Calu3 (cell line): Measurements from ENCODE around the gene ADAMTS4. TPM values are rescaled to one million over a fixed set of nuclear protein-coding genes. Genes with fewer than 3 reads are reported as not detected.

Experiments used
- BruUV-seq: library from RNA; stranded (reverse); fragments of 400-500 nt; replicated peaks from 2 replicates; lab custom pipeline; 2021; lab: Mats Ljungman, UMichigan
- CTCF ChIA-PET: fragments of 300-600 bp; sonication (Branson Sonifier 250); formaldehyde crosslinking; loops from one replicate; lab custom pipeline; 2022; ENCODE audit warnings: antibody characterized with exemption; lab: Charles Lee
- DNase-seq: peaks from one replicate; pipeline ENCODE4 v3.0.0; 2022
- H3K27ac Mint-ChIP-seq: one replicate; pipeline ENCODE4 v1.8.0; 2022; ENCODE audit warnings: mixed read lengths; ENCODE audit not compliant: unreplicated experiment
- H3K27me3 Mint-ChIP-seq: one replicate; pipeline ENCODE4 v1.8.0; 2022; ENCODE audit warnings: mixed read lengths; ENCODE audit not compliant: unreplicated experiment
- H3K36me3 Mint-ChIP-seq: one replicate; pipeline ENCODE4 v1.8.0; 2022; ENCODE audit warnings: mild to moderate bottlenecking, moderate library complexity, mixed read lengths; ENCODE audit not compliant: insufficient read depth, unreplicated experiment
- H3K4me1 Mint-ChIP-seq: one replicate; pipeline ENCODE4 v1.8.0; 2022; ENCODE audit warnings: mild to moderate bottlenecking, low read depth, mixed read lengths; ENCODE audit not compliant: unreplicated experiment
- H3K4me3 Mint-ChIP-seq: one replicate; pipeline ENCODE4 v1.8.0; 2022; ENCODE audit warnings: mild to moderate bottlenecking, low read depth, moderate library complexity, mixed read lengths; ENCODE audit not compliant: unreplicated experiment
- H3K9me3 Mint-ChIP-seq: one replicate; pipeline ENCODE4 v1.8.0; 2022; ENCODE audit warnings: low read depth, mixed read lengths; ENCODE audit not compliant: unreplicated experiment
- CTCF ChIP-seq: fragments of 200-600 bp; IDR thresholded peaks from one replicate; pipeline ENCODE4 v1.8.0; 2022; ENCODE audit warnings: antibody characterized with exemption; ENCODE audit not compliant: unreplicated experiment
- intact Hi-C: fragments of 100-400 bp; cut with micrococcal nuclease; formaldehyde crosslinking; loops from one replicate; pipeline ENCODE4 v1.10.0; 2022; ENCODE audit not compliant: unreplicated experiment
- total RNA-seq: library from RNA; stranded (reverse); gene quantifications from 2 replicates; pipeline ENCODE4 v1.2.3, GENCODE V29; 2022

The ADAMTS4 gene
- total RNA-seq, 1 experiment from 2014 or later: not detected

GRCh38 chr1:161196521-161197451 lies 2.1 kb downstream of the ADAMTS4 start:
- peaks cover 48% of the 10 kb centered on the region for H3K4me1 Mint-ChIP-seq
- no TSS peak for BruUV-seq
- intact Hi-C loops: no loop called here
- peaks cover 34% of the 10 kb centered on the region for H3K27me3 Mint-ChIP-seq
- no peak overlapping the region for H3K4me3 Mint-ChIP-seq
- TF ChIP-seq CTCF: no peak
- H3K36me3 Mint-ChIP-seq: peaks cover 4% of the 10 kb centered on the region
- no peak overlapping the region for H3K27ac Mint-ChIP-seq
- CTCF ChIA-PET: no interaction called here
- H3K9me3 Mint-ChIP-seq: no peaks in the 10 kb centered on the region
- DNase-seq: no peak

GRCh38 chr1:161196111-161196510 lies 2.7 kb downstream of the ADAMTS4 start:
- peaks cover 42% of the 10 kb centered on the region for H3K4me1 Mint-ChIP-seq
- H3K27ac Mint-ChIP-seq: no peak overlapping the region
- CTCF ChIA-PET: no interaction called here
- DNase-seq: no peak
- H3K36me3 Mint-ChIP-seq: peaks cover 1% of the 10 kb centered on the region
- H3K9me3 Mint-ChIP-seq: no peaks in the 10 kb centered on the region
- no TSS peak for BruUV-seq
- TF ChIP-seq CTCF: no peak
- no peak overlapping the region for H3K4me3 Mint-ChIP-seq
- intact Hi-C loops: no loop called here
- peaks cover 41% of the 10 kb centered on the region for H3K27me3 Mint-ChIP-seq

- CTCF ChIA-PET: no interaction called here
These were observed 3.7 kb downstream of the ADAMTS4 start for GRCh38 chr1:161195171-161195570.

More at GRCh38 chr1:161195171-161195570, 3.7 kb downstream of the ADAMTS4 start:
- peaks cover 42% of the 10 kb centered on the region for H3K27me3 Mint-ChIP-seq
- H3K4me1 Mint-ChIP-seq: peaks cover 33% of the 10 kb centered on the region
- no peaks in the 10 kb centered on the region for H3K36me3 Mint-ChIP-seq
- no peak for TF ChIP-seq CTCF
- no TSS peak for BruUV-seq
- DNase-seq: no peak
- H3K27ac Mint-ChIP-seq: no peak overlapping the region
- H3K9me3 Mint-ChIP-seq: no peaks in the 10 kb centered on the region
- H3K4me3 Mint-ChIP-seq: no peak overlapping the region
- intact Hi-C loops: no loop called here
